HuH-7.5 (cell line): ENCODE data around the gene ZNF91.
"Not testable (repeated sequence)": the region's sequence is repeated elsewhere in the genome, so short reads cannot be mapped to it uniquely, and the experiment has no call there.

Experiments
- DNase-seq: peaks from one replicate; pipeline ENCODE4 v3.0.0; 2011; ENCODE audit warnings: low spot score

Gene ZNF91

GRCh38 chr19:23395041-23395721, at the start of gene ZNF91:
TSS of gene ZNF91 (minus strand) at chr19:23395471. CDS start at chr19:23395354, 117 bp downstream.
- DNase-seq = peak; percentile 74

GRCh38 chr19:23440791-23441190, 45.5 kb upstream of the ZNF91 start:
- DNase-seq = peak; percentile 28

GRCh38 chr19:23440207-23440606, 44.9 kb upstream of the ZNF91 start:
- DNase-seq = peak; percentile 32

- no peak for DNase-seq
Observed at GRCh38 chr19:23439623-23440022, 44.4 kb upstream of the ZNF91 start.

GRCh38 chr19:23437901-23438300, 42.6 kb upstream of the ZNF91 start:
- DNase-seq = no peak

GRCh38 chr19:23436944-23437343, 41.7 kb upstream of the ZNF91 start:
- DNase-seq = no peak

- no peak for DNase-seq
Observed at GRCh38 chr19:23436318-23436717, 41.0 kb upstream of the ZNF91 start.

- no peak for DNase-seq
Observed at GRCh38 chr19:23420824-23421223, 25.6 kb upstream of the ZNF91 start.

- not testable (repeated sequence) for DNase-seq
Observed at GRCh38 chr19:23419261-23419660, 24.0 kb upstream of the ZNF91 start.

GRCh38 chr19:23415561-23416191, 20.4 kb upstream of the ZNF91 start:
- DNase-seq = peak; percentile 67

- no peak for DNase-seq
Observed at GRCh38 chr19:23415034-23415433, 19.8 kb upstream of the ZNF91 start.

GRCh38 chr19:23410155-23410554, 14.9 kb upstream of the ZNF91 start:
- DNase-seq = no peak

GRCh38 chr19:23409392-23410048, 14.2 kb upstream of the ZNF91 start:
- no peak for DNase-seq

- no peak for DNase-seq
Observed at GRCh38 chr19:23407616-23408133, 12.4 kb upstream of the ZNF91 start.

- no peak for DNase-seq
Observed at GRCh38 chr19:23406721-23407120, 11.4 kb upstream of the ZNF91 start.

GRCh38 chr19:23406091-23406490, 10.8 kb upstream of the ZNF91 start:
- DNase-seq = no peak

GRCh38 chr19:23404676-23405075, 9.4 kb upstream of the ZNF91 start:
- DNase-seq = no peak

- peak; percentile 58 for DNase-seq
Observed at GRCh38 chr19:23403581-23404324, 8.5 kb upstream of the ZNF91 start.

- DNase-seq = no peak
Observed at GRCh38 chr19:23403052-23403451, 7.8 kb upstream of the ZNF91 start.

- DNase-seq = no peak
Observed at GRCh38 chr19:23402388-23402787, 7.1 kb upstream of the ZNF91 start.

GRCh38 chr19:23401086-23401610, 5.9 kb upstream of the ZNF91 start:
- no peak for DNase-seq

- DNase-seq = no peak
Observed at GRCh38 chr19:23399443-23399842, 4.2 kb upstream of the ZNF91 start.
